IPS-18c (cell line): ENCODE data around the gene LRRC23.

Experiments used
- H3K4me3 ChIP-seq: 2 replicates; pipeline ENCODE4 v1.7.0; 2013; ENCODE audit warnings: low read depth, mild to moderate bottlenecking, low read length, moderate library complexity; ENCODE audit not compliant: insufficient read depth
- H3K9me3 ChIP-seq: one replicate; pipeline ENCODE4 v1.6.1; 2013; ENCODE audit warnings: mild to moderate bottlenecking, low read length, moderate library complexity; ENCODE audit not compliant: control insufficient read depth, insufficient read depth

The LRRC23 gene

DNA sequence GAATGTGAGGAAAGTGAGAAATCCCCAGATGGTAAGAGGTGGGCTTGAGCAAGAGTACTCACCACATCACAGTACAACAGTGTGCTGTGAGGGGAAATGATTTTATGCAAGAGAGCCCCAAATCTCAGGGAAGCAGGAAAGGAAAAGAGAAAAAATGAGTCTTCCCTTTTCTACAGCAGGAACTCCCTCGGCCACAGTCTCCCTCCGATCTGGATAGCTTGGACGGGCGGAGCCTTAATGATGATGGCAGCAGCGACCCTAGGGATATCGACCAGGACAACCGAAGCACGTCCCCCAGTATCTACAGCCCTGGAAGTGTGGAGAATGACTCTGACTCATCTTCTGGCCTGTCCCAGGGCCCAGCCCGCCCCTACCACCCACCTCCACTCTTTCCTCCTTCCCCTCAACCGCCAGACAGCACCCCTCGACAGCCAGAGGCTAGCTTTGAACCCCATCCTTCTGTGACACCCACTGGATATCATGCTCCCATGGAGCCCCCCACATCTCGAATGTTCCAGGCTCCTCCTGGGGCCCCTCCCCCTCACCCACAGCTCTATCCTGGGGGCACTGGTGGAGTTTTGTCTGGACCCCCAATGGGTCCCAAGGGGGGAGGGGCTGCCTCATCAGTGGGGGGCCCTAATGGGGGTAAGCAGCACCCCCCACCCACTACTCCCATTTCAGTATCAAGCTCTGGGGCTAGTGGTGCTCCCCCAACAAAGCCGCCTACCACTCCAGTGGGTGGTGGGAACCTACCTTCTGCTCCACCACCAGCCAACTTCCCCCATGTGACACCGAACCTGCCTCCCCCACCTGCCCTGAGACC is 31.0 kb downstream of the LRRC23 start:
- Histone ChIP-seq H3K9me3 (no peaks in the 10 kb centered on the region), H3K4me3 (no peak overlapping the region)

DNA sequence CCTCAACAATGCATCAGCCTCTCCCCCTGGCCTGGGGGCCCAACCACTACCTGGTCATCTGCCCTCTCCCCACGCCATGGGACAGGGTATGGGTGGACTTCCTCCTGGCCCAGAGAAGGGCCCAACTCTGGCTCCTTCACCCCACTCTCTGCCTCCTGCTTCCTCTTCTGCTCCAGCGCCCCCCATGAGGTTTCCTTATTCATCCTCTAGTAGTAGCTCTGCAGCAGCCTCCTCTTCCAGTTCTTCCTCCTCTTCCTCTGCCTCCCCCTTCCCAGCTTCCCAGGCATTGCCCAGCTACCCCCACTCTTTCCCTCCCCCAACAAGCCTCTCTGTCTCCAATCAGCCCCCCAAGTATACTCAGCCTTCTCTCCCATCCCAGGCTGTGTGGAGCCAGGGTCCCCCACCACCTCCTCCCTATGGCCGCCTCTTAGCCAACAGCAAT is 31.6 kb downstream of the LRRC23 start:
- Histone ChIP-seq H3K9me3 (no peaks in the 10 kb centered on the region), H3K4me3 (no peak overlapping the region)

DNA sequence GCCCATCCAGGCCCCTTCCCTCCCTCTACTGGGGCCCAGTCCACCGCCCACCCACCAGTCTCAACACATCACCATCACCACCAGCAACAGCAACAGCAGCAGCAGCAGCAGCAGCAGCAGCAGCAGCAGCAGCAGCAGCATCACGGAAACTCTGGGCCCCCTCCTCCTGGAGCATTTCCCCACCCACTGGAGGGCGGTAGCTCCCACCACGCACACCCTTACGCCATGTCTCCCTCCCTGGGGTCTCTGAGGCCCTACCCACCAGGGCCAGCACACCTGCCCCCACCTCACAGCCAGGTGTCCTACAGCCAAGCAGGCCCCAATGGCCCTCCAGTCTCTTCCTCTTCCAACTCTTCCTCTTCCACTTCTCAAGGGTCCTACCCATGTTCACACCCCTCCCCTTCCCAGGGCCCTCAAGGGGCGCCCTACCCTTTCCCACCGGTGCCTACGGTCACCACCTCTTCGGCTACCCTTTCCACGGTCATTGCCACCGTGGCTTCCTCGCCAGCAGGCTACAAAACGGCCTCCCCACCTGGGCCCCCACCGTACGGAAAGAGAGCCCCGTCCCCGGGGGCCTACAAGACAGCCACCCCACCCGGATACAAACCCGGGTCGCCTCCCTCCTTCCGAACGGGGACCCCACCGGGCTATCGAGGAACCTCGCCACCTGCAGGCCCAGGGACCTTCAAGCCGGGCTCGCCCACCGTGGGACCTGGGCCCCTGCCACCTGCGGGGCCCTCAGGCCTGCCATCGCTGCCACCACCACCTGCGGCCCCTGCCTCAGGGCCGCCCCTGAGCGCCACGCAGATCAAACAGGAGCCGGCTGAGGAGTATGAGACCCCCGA is 32.2 kb downstream of the LRRC23 start:
- H3K4me3 ChIP-seq, result peak overlapping the region; percentile 71; the same call in 1 of the 2 replicates
- H3K9me3 ChIP-seq, result no peaks in the 10 kb centered on the region

DNA sequence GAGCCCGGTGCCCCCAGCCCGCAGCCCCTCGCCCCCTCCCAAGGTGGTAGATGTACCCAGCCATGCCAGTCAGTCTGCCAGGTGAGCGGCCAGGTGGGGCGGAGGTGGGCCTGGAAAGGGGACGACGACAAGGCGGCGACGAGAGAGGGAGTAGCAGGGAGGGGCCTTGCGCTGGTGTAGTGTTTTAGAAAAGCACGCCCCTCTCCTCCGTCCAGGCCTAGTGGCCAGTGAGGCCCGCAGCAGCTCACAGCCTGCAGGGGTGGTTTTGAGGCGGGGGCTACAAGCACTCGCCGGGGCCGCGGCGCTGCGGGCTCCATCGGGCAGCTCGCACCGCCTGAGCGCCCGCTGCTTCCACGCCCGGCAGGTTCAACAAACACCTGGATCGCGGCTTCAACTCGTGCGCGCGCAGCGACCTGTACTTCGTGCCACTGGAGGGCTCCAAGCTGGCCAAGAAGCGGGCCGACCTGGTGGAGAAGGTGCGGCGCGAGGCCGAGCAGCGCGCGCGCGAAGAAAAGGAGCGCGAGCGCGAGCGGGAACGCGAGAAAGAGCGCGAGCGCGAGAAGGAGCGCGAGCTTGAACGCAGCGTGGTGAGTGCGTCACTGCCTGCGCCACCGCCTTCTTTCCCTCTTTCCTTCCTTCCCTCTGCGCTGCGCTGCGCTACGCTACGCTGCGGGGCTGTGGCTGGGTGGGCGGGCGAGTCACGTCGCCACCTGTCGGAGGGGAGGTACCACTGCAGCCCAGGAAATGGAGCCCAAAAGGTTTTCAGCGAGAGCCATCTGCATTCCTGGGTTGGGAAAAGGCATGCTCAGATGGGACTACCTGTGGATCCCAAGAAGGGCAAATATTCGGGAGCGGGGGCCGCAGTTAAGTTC is 33.1 kb downstream of the LRRC23 start:
- Histone ChIP-seq H3K4me3 (peak overlapping the region; percentile 71), H3K9me3 (no peaks in the 10 kb centered on the region)

DNA sequence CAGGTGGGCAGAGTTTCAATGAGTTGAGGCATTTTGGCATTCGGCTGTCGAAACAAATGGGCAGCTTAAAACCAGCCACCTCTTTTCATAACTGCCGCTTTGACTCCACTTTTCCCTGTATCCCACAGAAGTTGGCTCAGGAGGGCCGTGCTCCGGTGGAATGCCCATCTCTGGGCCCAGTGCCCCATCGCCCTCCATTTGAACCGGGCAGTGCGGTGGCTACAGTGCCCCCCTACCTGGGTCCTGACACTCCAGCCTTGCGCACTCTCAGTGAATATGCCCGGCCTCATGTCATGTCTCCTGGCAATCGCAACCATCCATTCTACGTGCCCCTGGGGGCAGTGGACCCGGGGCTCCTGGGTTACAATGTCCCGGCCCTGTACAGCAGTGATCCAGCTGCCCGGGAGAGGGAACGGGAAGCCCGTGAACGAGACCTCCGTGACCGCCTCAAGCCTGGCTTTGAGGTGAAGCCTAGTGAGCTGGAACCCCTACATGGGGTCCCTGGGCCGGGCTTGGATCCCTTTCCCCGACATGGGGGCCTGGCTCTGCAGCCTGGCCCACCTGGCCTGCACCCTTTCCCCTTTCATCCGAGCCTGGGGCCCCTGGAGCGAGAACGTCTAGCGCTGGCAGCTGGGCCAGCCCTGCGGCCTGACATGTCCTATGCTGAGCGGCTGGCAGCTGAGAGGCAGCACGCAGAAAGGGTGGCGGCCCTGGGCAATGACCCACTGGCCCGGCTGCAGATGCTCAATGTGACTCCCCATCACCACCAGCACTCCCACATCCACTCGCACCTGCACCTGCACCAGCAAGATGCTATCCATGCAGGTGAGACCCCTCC is 34.0 kb downstream of the LRRC23 start:
- H3K9me3 ChIP-seq, result no peaks in the 10 kb centered on the region
- H3K4me3 ChIP-seq, result peak overlapping the region; percentile 41; the same call in 1 of the 2 replicates

DNA sequence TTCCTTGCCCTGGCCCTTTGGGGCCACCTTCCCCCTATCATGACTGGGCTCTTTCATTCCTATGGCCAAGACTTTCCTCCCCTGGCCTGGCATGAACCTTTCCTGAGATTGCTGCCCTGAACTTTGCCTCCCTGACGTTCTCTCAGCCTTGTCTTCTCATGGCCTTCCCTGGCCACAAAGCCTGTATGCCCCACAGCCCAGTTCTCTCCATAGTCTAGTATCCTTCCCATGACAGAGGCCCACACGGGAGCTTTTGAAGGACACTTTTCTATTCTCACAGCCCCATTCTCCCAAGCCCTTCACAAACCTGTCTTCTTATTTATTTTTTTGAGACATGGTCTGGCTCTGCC is 34.5 kb downstream of the LRRC23 start:
- H3K4me3 ChIP-seq, result no peak overlapping the region
- H3K9me3 ChIP-seq, result no peaks in the 10 kb centered on the region

DNA sequence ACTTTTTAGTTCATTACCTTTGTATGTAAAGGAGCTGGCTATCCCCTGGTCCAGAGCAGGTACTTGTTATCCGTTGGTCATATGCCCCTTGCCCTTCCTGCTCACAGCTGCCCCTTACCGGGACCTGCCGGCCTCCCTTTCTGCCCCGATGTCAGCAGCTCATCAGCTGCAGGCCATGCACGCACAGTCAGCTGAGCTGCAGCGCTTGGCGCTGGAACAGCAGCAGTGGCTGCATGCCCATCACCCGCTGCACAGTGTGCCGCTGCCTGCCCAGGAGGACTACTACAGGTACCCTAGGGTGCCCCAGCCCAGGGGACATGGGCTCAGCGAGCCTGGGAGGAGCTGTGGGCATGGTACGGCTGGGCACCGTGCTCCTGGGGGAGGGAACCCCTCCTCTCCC is 36.6 kb downstream of the LRRC23 start:
- H3K4me3 ChIP-seq, result no peak overlapping the region
- H3K9me3 ChIP-seq, result no peaks in the 10 kb centered on the region

DNA sequence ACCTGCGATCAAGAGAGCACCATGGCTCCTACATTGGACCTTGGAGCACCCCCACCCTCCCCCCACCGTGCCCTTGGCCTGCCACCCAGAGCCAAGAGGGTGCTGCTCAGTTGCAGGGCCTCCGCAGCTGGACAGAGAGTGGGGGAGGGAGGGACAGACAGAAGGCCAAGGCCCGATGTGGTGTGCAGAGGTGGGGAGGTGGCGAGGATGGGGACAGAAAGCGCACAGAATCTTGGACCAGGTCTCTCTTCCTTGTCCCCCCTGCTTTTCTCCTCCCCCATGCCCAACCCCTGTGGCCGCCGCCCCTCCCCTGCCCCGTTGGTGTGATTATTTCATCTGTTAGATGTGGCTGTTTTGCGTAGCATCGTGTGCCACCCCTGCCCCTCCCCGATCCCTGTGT is 37.2 kb downstream of the LRRC23 start:
- no peaks in the 10 kb centered on the region for H3K9me3 ChIP-seq
- no peak overlapping the region for H3K4me3 ChIP-seq

DNA sequence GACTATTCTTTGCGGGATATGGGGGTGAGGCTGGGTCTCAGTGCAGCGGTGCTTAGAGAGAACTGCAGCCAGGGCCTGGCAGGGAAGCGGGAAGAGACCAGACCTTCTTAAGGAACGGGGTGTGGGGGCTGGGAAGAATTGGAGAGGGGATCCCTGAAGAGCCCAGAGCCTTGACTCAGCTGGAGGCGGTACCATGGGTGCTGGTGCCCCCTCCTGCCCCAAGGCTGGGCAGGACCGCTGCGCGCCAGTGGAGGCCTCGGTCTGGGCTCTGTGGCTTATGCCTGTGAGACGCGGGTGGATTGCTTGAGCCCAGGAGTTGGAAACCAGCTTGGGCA is 37.7 kb downstream of the LRRC23 start:
- no peaks in the 10 kb centered on the region for H3K9me3 ChIP-seq
- 0 out of 2 replicates have a peak overlapping the region, but pooled peaks have one; percentile 1 for H3K4me3 ChIP-seq

DNA sequence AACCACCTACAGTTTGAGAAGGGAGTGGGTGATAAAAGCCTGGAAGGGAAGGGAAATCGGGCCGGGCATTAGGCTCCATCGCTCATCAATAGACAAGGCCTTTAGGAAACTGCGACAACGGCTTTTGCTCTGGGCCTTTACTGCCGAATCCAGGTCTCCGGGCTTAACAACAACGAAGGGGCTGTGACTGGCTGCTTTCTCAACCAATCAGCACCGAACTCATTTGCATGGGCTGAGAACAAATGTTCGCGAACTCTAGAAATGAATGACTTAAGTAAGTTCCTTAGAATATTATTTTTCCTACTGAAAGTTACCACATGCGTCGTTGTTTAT is 38.7 kb downstream of the LRRC23 start:
- Histone ChIP-seq H3K9me3 (no peaks in the 10 kb centered on the region), H3K4me3 (peak overlapping the region; percentile 38; the same call in 1 of the 2 replicates)

DNA sequence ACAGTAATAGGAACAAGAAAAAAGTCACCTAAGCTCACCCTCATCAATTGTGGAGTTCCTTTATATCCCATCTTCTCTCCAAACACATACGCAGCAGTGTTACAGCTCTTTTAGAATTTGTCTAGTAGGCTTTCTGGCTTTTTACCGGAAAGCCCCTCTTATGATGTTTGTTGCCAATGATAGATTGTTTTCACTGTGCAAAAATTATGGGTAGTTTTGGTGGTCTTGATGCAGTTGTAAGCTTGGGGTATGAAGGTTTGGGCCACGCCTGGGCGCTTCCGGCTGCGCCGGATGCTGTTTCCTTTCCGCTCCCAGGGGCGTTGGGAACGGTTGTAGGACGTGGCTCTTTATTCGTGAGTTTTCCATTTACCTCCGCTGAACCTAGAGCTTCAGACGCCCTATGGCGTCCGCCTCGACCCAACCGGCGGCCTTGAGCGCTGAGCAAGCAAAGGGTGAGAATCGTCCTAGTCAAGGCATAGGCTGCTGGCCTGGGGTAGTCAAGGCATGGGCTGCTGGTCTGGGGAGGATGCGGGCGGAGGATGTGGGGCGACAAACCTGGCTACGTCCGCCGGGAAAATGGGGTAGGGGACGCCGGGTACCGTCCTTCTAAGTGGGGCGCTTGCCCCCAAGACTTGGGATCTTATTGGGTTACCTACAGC is 39.2 kb downstream of the LRRC23 start, which contains the start of the genes C12orf57 and RNU7-1:
C12orf57 (plus strand) TSS at position 301 of the 659 bp plus-strand sequence; CDS start at position 401, 100 bp downstream.
RNU7-1 (plus strand) TSS at position 95 of the 659 bp plus-strand sequence.
- Histone ChIP-seq H3K9me3 (no peaks in the 10 kb centered on the region), H3K4me3 (peak within 1 kb of the TSS; percentile 83)

DNA sequence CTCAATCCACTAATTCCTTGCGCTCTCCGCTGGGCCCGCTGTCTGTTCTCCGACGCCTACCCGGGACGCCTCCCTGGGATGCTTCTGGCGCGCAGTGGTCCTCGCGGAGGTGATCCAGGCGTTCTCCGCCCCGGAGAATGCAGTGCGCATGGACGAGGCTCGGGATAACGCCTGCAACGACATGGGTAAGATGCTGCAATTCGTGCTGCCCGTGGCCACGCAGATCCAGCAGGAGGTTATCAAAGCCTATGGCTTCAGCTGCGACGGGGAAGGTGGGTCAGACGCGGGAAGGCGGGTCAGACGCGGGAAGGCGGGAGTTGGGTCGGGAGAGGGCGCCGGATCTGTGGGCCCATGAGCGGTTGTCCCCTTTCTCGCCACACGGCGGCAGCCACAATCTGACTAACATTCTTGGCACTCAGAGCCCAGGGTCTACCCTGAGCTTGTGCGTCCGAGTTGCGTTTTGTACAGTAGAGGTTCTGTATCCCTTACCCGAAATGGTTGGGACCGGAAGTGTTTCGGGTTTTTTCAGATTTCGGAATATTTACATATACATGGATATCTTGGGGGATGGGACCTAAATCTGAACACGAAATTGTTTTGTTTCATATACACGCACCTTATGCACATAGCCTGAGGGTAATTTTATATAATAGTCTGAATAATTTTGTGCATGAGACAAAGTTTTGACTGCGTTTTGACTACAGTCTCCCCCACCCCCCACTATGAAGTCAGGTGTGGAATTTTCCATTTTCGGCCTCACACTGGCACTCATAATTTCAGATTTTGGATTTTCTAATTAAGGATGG is 40.0 kb downstream of the LRRC23 start:
- Histone ChIP-seq H3K4me3 (peak overlapping the region; percentile 83), H3K9me3 (no peaks in the 10 kb centered on the region)

DNA sequence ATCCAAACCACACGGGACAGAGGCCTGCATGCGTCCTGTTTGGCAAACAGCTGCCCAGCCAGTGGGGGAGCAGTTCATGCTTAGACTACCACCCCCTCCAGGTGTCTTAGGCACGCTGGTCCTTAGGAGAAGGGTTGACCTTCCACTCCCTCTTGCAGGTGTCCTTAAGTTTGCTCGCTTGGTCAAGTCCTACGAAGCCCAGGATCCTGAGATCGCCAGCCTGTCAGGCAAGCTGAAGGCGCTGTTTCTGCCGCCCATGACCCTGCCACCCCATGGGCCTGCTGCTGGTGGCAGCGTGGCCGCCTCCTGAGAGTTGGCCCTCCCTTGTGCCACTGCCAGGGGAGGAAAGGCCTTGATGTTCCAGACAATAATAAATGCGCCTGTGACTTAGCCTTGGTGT is 41.0 kb downstream of the LRRC23 start:
- H3K4me3 ChIP-seq, result peak overlapping the region; percentile 40
- no peaks in the 10 kb centered on the region for H3K9me3 ChIP-seq

DNA sequence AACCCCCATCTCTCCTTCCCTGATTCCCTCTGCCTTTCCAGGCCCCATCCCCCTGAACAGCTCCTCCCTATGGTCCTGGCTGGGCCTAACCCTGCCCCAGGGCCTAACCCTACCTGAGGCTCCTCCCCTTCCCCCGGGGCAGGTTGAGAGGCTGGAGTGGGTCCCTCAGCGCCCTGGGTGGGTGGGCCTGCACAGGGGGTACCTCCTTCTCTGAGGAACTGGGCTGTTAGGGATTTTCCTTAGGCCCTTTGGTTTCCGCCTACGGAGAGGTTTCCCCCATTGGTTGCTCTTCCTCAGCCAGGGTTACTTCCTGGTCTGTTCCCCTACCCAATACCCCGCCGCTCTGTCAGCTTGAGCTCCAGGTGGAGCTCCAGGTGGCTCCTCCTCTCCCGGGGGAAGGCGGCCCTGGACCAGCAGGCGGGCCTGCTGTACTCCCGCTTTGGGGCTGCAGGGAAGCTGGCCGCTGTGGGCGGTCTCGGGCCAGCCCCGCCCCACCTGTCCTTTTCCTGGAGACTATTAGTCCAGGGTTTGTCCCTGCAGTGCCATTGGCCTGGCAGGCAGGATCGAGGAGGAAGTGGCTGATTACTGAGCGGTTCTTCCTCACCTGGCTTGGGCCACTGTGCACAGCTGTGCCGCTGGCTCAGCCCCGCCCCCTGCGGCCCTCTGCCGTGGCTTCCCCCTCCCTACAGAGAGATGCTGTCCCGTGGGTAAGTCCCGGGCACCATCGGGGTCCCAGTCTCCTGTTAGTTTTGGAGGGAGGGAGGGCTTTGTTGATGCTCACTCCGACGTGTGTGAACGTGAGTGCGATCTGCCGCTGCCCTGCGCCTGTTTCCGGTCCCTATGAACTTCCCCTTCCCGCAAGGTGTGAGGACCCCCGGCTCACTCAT is 41.7 kb downstream of the LRRC23 start:
- peak overlapping the region; percentile 67 for H3K4me3 ChIP-seq

More for the DNA sequence above, 41.7 kb downstream of the LRRC23 start:
- H3K9me3 ChIP-seq, result no peaks in the 10 kb centered on the region
